Osteocyte (in vitro differentiated cells): ENCODE results near the gene CASP10. TPM values are rescaled to one million over a fixed set of nuclear protein-coding genes. Genes with fewer than 3 reads are reported as not detected.
"Not testable (repeated sequence)": the region's sequence is repeated elsewhere in the genome, so short reads cannot be mapped to it uniquely, and the experiment has no call there.

Experiments used
- DNase-seq: peaks from one replicate; pipeline ENCODE4 v3.0.0; 2021; ENCODE audit warnings: mixed read lengths; ENCODE audit not compliant: unreplicated experiment; ENCODE audit errors: extremely low spot score
- H3K27ac Mint-ChIP-seq: one replicate; pipeline ENCODE4 v1.8.0; 2021; ENCODE audit warnings: mild to moderate bottlenecking, mixed read lengths; ENCODE audit not compliant: unreplicated experiment
- H3K27me3 Mint-ChIP-seq: one replicate; pipeline ENCODE4 v1.8.0; 2021; ENCODE audit warnings: mixed read lengths; ENCODE audit not compliant: unreplicated experiment
- H3K36me3 Mint-ChIP-seq: one replicate; pipeline ENCODE4 v1.8.0; 2021; ENCODE audit warnings: mixed read lengths; ENCODE audit not compliant: unreplicated experiment
- H3K4me1 Mint-ChIP-seq: one replicate; pipeline ENCODE4 v1.8.0; 2021; ENCODE audit warnings: mixed read lengths; ENCODE audit not compliant: unreplicated experiment
- H3K4me3 Mint-ChIP-seq: one replicate; pipeline ENCODE4 v1.8.0; 2021; ENCODE audit warnings: mild to moderate bottlenecking, moderate library complexity, mixed read lengths; ENCODE audit not compliant: unreplicated experiment
- H3K9me3 Mint-ChIP-seq: one replicate; pipeline ENCODE4 v1.8.0; 2021; ENCODE audit warnings: mixed read lengths; ENCODE audit not compliant: unreplicated experiment
- CTCF ChIP-seq: fragments of 200-600 bp; sonication (generic); IDR thresholded peaks from 2 replicates; pipeline ENCODE4 v1.5.0; 2021; ENCODE audit warnings: antibody characterized with exemption, mild to moderate bottlenecking, moderate library complexity
- total RNA-seq: library from RNA; stranded (reverse); gene quantifications from 2 replicates; pipeline ENCODE4 v1.2.1, GENCODE V29; 2021

The CASP10 gene
- total RNA-seq, 1 donor from 2014 or later = 0.35 TPM

GRCh38 chr2:201149064-201149820 lies 33.7 kb upstream of the CASP10 start:
- TF ChIP-seq CTCF = no peak
- H3K27me3 Mint-ChIP-seq = no peaks in the 10 kb centered on the region
- no peak overlapping the region for H3K4me3 Mint-ChIP-seq
- H3K27ac Mint-ChIP-seq = peak overlapping the region; percentile 98
- peaks cover 37% of the 10 kb centered on the region for H3K4me1 Mint-ChIP-seq
- no peak for DNase-seq
- peaks cover 9% of the 10 kb centered on the region for H3K36me3 Mint-ChIP-seq
- H3K9me3 Mint-ChIP-seq = no peaks in the 10 kb centered on the region

DNA sequence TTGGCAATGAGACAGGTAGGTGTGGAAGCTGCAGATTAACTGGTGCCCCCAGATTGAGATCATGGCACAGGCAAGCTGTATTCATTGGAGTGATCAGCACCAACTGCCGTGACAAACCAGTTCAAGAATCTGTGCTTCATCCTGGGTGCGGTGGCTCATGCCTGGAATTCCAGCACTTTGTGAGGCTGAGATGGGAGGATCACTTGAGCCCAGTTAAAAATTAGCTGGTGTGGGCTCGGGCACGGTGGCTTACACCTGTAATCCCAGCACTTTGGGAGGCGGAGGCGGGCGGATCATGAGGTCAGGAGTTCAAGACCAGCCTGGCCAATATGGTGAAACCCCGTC lies 33.1 kb upstream of the CASP10 start:
- peaks cover 37% of the 10 kb centered on the region for H3K4me1 Mint-ChIP-seq
- not testable (repeated sequence) for H3K36me3 Mint-ChIP-seq, H3K4me3 Mint-ChIP-seq, H3K27me3 Mint-ChIP-seq, H3K9me3 Mint-ChIP-seq, DNase-seq
- peak overlapping the region; percentile 98 for H3K27ac Mint-ChIP-seq

DNA sequence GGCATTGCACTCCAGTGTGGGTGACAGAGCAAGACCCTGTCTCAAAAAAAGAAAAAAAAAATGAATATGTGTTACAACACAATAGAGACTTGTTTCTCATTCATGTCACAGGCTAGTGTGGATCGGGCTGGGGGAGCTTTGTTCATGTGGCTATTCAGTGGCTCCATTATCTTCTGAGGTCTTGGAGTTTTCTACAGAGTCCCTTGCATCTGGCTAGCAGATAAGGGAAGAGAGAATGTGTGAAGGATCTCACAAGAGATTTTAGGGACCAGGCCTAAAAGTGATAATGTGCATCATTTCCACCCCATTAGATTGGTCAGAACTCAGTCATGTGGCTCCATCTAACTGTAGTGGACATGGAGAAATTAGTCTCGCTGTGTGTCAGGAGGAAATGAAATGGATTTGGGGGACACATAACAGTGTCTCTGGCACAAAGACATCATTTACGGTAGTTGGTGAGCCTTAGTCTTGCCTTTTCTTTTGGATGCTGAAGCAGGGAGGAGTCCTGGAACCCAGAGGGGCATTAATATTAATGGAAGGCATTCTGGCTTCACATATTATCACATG lies 32.4 kb upstream of the CASP10 start:
- Mint-ChIP-seq H3K9me3 (no peaks in the 10 kb centered on the region), H3K4me1 (peaks cover 37% of the 10 kb centered on the region), H3K27me3 (no peaks in the 10 kb centered on the region), H3K27ac (peak overlapping the region; percentile 98), H3K4me3 (no peak overlapping the region), H3K36me3 (peaks cover 9% of the 10 kb centered on the region)
- no peak for TF ChIP-seq CTCF
- no peak for DNase-seq

- Mint-ChIP-seq H3K4me3 (peak overlapping the region; percentile 51), H3K4me1 (peaks cover 37% of the 10 kb centered on the region), H3K27ac (peak overlapping the region; percentile 98), H3K27me3 (no peaks in the 10 kb centered on the region), H3K36me3 (peaks cover 9% of the 10 kb centered on the region), H3K9me3 (no peaks in the 10 kb centered on the region)
- no peak for DNase-seq
- TF ChIP-seq CTCF = no peak
Measured at GRCh38 chr2:201151127-201151981, 31.6 kb upstream of the CASP10 start.

GRCh38 chr2:201152517-201152916 lies 30.4 kb upstream of the CASP10 start:
- Mint-ChIP-seq H3K36me3 (peaks cover 7% of the 10 kb centered on the region), H3K4me3 (no peak overlapping the region), H3K4me1 (peaks cover 37% of the 10 kb centered on the region), H3K27me3 (no peaks in the 10 kb centered on the region), H3K27ac (peak overlapping the region; percentile 98), H3K9me3 (no peaks in the 10 kb centered on the region)
- no peak for TF ChIP-seq CTCF
- no peak for DNase-seq
